ENCODE data around the gene EHMT1. TPM values are rescaled to one million over a fixed set of nuclear protein-coding genes. Genes with fewer than 3 reads are reported as not detected.

Gene EHMT1
- total RNA-seq, 2 donors from 2014 or later = 24.1 to 34.6 TPM

- Histone ChIP-seq H3K4me1 (no peaks in the 10 kb centered on the region), H3K4me3 (no peak overlapping the region), H3K27me3 (no peaks in the 10 kb centered on the region), H3K36me3 (peaks cover 47% of the 10 kb centered on the region), H3K9me3 (peaks cover 0 to 6% of the 10 kb centered on the region in 2 donors), H3K27ac (no peak overlapping the region)
- DNase-seq (ENCODE audit: low spot score) = no peak
- TF ChIP-seq CTCF (IDR thresholded peaks at IDR 0.05) = no peak
Measured at GRCh38 chr9:137756045-137756744, 137.4 kb downstream of the EHMT1 start.

GRCh38 chr9:137757139-137757538 lies 138.3 kb downstream of the EHMT1 start:
- Histone ChIP-seq H3K27me3 (no peaks in the 10 kb centered on the region), H3K27ac (no peak overlapping the region), H3K36me3 (peaks cover 47% of the 10 kb centered on the region), H3K4me3 (no peak overlapping the region), H3K9me3 (peaks cover 0 to 6% of the 10 kb centered on the region in 2 donors), H3K4me1 (no peaks in the 10 kb centered on the region)
- DNase-seq (ENCODE audit: low spot score) = no peak
- TF ChIP-seq CTCF (IDR thresholded peaks at IDR 0.05) = no peak

GRCh38 chr9:137757613-137758029 lies 138.8 kb downstream of the EHMT1 start:
- Histone ChIP-seq H3K27me3 (no peaks in the 10 kb centered on the region), H3K4me3 (no peak overlapping the region), H3K36me3 (peaks cover 47% of the 10 kb centered on the region), H3K4me1 (no peaks in the 10 kb centered on the region), H3K9me3 (peaks cover 0 to 6% of the 10 kb centered on the region in 2 donors), H3K27ac (no peak overlapping the region)
- no peak for TF ChIP-seq CTCF (IDR thresholded peaks at IDR 0.05)
- no peak for DNase-seq (ENCODE audit: low spot score)

- no peak for DNase-seq (ENCODE audit: low spot score)
- Histone ChIP-seq H3K36me3 (peaks cover 47% of the 10 kb centered on the region), H3K27ac (no peak overlapping the region)
Measured at GRCh38 chr9:137758067-137758466, 139.3 kb downstream of the EHMT1 start.

GRCh38 chr9:137759117-137759516 lies 140.3 kb downstream of the EHMT1 start:
- no peak overlapping the region for H3K27ac ChIP-seq
- H3K4me3 ChIP-seq = no peak overlapping the region
- H3K4me1 ChIP-seq = no peaks in the 10 kb centered on the region
- H3K36me3 ChIP-seq = peaks cover 53% of the 10 kb centered on the region
- DNase-seq (ENCODE audit: low spot score) = no peak
- TF ChIP-seq CTCF (IDR thresholded peaks at IDR 0.05) = no peak
- no peaks in the 10 kb centered on the region for H3K27me3 ChIP-seq
- peaks cover 0 to 6% of the 10 kb centered on the region in 2 donors for H3K9me3 ChIP-seq

More at GRCh38 chr9:137758067-137758466, 139.3 kb downstream of the EHMT1 start:
- TF ChIP-seq CTCF (IDR thresholded peaks at IDR 0.05) = no peak
- H3K27me3 ChIP-seq = no peaks in the 10 kb centered on the region
- H3K4me1 ChIP-seq = no peaks in the 10 kb centered on the region
- no peak overlapping the region for H3K4me3 ChIP-seq
- peaks cover 0 to 6% of the 10 kb centered on the region in 2 donors for H3K9me3 ChIP-seq

Data from right atrium auricular region (tissue), 2 donors.